ENCODE measurements around the gene FOXL3.
"Not testable (repeated sequence)": the region's sequence is repeated elsewhere in the genome, so short reads cannot be mapped to it uniquely, and the experiment has no call there.

FOXL3 gene

DNA sequence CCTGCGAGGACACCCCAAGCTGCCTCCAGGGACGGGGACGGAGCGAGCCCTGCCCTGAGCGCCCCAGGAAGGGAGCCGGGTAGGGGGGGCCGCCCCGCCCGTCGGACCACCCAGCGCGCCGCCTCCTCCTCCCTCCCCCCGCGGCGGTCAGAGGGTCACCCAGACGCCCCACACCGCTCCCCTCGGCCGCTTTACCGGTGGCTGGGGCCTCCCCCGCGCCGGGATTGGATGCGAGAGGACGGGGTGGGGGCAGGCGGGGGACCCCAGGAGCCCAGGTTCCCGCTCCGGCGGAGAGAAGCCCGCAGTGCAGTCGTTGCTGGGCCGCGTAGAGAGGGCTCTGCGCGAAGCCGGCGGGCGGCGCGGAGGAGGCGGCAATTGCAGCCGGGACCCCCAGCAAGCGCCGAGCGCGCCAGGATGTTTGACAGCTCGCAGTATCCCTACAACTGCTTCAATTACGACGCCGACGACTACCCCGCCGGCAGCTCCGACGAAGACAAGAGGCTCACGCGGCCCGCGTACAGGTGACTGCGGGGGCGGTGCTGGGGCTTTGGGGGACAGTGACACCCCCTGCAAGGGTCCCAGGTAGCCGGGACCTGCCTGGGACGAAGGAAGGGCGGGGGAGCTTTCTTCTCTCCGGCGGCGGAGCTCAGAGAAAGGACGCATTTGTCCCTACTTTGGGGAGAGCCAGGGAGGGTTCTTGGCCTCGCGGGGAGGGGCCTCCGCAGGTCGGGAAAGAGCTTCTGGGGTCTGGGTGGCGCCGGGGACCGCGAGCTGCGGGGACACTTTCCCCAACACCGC is at the start of gene FOXL3:
Gene FOXL3 (plus strand): TSS at position 415 of the 798 bp plus-strand sequence. CDS start 0 bp downstream, at position 415.
- DNase-seq, result no peak

DNA sequence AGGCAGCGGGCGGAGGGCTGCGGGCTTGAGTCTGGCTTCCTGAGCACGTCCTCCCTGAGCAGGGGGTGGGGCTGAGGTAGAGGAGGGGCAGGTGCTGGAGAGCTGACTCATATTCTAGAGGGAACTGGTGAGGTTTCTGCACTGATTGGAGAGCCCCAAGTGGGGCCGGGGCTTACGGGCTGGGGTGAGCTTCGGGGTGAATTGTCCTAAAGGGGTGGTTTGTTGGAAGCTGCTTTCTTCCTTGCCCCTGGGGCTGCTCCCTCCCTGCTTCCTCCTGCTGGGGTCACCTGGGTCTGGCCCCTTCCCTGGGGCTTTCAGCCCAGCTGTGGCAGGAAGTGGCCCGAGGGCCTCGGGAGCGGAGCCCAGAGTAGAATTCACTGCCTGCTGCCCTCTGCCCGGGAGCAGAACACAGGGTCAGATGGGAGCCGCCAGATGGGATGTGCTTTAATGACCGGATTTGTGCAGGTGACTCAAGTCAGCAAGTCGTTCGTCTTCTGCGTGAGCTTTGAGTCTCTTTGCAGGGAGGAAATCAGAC is 49.0 kb upstream of the FOXL3 start:
- no peak for DNase-seq

DNA sequence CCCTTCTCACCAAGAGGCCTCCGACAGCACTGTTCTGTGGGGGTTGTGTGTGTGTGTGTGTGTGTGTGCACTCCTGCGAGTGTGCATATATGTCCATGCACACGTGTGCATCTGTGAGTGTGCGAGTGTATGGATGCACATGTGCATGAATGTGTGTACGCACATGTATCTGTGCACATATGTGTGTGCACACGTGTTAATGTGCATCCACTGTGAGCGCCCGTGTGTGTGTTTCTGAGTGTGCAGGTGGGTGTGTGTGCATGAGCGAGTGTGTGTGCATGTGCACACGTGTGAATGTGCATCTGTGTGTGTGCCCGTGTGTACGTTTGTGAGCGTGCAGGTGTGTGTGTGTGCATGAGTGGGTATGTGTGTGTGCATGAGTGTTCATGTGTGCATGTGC is 48.5 kb upstream of the FOXL3 start:
- no peak for DNase-seq

DNA sequence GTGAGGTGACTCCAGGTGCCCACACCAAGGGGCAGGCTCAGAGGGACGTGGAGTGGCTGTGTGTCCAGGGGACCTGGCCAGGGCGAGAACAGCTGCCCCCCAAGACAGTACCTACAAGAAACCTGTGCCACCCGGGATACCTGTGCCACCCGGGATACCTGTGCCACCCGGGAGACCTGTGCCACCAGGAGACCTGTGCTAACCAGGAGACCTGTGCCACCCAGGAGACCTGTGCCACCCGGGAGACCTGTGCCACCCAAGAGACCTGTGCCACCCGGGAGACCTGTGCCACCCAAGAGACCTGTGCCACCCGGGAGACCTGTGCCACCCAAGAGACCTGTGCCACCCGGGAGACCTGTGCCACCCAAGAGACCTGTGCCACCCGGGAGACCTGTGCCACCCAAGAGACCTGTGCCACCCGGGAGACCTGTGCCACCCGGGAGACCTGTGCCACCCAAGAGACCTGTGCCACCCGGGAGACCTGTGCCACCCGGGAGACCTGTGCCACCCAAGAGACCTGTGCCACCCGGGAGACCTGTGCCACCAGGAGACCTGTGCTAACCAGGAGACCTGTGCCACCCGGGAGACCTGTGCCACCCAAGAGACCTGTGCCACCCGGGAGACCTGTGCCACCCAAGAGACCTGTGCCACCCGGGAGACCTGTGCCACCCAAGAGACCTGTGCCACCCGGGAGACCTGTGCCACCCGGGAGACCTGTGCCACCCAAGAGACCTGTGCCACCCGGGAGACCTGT is 47.0 kb upstream of the FOXL3 start:
- not testable (repeated sequence) for DNase-seq

DNA sequence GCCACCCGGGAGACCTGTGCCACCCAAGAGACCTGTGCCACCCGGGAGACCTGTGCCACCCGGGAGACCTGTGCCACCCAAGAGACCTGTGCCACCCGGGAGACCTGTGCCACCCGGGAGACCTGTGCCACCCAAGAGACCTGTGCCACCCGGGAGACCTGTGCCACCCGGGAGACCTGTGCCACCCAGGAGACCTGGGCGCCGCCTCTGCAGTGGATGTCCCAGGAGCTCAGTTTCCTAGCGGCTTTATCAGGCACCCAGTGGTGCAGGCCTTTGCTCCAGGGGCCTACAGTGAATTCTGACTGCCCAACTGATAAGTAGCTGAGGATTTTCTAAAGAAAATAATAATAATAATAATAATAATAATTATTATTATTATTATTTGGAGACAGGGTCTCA is 46.4 kb upstream of the FOXL3 start:
- DNase-seq, result not testable (repeated sequence)

DNA sequence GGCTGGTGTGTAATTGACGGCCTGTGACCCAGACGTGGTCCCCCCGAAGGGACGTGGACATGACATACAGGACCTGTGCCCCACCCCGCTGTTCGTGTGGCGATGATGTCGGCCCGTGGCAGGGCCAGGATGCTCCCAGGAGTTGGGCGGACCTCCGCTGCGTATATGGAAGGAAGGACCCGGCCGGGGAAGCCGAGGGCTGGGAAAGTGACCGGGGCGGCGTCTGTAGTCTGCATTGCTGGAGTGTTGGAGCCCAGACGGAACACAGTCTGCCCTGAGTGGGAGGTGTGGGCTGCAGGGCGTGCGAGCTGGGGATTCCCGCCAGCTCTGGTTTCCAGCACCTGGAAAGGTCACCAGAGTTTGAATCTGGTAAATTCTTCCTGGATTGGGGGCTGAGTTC is 45.0 kb upstream of the FOXL3 start:
- no peak for DNase-seq

DNA sequence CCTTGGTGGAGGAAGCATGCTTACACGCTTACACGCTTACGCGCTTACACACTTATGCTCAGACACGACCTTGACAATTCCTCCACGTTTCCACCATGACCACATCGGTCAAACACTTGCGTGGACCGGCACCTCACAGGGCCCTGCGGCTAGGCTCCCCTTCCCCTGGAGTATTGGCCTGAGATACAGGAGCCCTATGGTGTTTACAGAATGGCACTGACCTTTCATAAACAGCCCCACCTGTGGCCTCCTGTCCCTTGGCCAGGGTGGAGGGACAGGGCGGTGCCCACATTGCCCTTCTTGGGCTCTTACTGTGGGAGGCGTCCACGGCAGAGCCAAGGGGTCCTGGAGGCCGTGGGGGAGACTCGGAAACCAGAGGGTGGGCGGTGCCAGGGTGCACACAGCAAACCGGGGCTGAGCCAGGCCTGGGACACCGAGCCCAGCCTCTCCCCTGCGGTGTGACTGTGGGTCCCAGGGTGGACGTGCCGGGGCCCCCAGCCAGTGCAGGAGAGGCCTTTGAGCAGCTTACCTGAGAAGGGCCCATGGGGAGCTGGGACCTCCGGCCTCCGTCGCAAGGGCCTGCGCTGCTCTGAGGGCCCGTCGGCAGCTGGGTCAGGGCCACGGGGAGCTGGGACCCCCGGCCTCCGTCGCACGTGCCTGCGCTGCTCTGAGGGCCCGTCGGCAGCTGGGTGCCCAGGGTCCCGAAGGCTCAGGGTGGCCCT is 44.2 kb upstream of the FOXL3 start:
- no peak for DNase-seq

DNA sequence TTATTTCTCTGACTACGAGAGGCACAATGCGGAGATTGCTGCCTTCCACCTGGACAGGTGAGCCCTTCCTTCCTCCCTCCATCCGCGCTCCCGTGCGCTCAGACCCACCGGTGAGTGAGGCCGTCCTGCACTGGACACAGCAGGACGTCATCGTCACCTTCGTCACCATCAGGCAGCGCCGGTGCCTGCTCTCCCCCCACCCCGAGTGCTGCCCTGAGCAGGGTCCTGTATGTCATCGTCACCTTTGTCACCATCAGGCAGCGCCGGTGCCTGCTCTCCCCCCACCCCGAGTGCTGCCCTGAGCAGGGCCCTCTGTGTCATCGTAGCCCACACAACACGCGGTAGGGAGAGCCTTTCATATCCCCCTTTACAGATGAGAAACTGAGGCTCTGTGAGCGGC is 43.5 kb upstream of the FOXL3 start:
- no peak for DNase-seq

DNA sequence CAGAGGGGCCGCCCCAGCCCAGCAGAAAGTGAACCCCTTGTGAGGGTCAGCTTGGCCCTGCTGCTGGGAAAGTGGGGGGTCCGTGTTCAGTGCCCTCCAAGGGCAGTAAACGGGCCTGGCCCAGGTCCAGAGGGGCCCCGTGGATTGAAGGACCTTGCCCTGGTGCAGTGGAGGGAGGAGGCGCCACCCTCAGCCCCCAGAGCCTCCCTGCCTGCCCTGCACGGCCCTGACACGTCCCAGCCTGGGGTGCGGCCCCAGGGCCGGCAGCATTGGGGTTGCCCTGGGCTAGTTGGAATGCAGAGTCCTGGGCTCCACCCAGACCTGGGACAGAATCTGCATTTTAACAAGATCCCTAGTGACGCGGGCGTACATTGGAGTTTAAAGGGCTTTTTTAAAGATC is 42.8 kb upstream of the FOXL3 start:
- no peak for DNase-seq

DNA sequence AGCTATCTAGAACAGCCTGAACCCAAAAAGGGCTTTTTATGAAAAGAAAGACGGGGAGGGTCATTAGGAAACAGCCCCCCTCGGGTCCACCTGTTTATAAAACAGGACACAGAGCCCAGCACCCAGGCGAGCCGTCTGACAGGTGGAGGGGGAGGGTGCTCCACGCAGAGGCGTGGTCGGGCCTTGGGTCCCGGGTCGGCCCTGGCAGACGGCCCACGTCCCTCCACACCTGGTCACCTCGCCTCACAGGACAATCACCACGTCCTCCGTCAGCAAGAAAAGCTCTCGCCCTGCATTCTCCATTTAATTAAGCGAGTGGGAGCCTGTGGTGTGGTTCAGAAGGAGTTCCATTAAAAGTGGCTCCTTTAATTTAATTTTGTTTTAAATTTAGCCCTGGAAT is 42.3 kb upstream of the FOXL3 start:
- no peak for DNase-seq

DNA sequence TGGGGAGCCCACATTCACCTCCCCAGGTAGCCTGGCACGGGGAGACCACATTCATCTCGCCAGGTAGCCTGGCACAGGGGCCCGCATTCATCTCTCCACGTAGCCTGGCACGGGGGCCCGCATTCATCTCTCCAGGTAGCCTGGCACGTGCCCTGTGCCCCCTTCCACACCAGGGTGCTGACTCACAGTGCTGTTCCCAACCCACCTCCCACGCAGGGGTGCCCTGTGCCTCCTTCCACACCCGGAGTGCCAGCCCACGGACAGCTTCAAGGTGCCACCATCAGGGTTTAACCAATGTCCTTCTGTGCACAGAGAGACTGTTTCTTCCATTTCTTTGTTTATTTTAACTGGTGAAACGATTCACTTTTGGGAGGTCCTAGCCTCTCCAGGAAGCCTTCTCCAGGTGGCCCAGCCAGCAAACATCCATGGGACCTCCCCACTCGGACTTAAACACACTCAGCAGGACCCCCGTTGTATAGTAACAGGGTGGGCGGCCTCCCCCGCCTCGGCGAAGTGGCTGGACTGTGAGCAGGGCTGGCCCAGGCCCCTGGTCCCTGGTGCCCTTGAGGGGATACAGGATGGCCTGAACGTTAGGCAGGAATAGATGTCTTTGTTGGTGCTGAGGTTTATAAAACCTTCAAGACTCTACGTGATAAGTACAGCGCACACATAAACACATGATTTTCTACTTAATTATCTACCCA is 41.1 kb upstream of the FOXL3 start:
- no peak for DNase-seq

DNA sequence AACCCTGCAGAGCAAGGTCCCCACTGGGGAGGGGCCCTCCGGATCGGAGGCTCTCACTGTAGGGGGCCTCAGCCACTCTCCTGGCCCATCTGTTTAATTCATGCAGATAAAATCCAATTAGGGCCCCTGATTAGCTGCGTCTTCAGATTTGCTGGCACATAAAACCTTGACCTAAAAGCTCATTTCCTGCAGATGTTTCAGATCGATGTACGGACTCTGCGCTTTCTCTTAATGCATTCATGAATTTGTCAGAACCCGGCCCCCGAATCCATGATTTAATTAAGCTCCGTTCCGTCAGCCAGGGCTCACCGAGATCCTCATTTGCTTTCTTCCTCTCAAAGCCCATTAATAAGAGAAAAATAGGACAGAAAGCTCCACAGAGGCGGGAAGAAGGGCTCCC is 40.0 kb upstream of the FOXL3 start:
- no peak for DNase-seq

DNA sequence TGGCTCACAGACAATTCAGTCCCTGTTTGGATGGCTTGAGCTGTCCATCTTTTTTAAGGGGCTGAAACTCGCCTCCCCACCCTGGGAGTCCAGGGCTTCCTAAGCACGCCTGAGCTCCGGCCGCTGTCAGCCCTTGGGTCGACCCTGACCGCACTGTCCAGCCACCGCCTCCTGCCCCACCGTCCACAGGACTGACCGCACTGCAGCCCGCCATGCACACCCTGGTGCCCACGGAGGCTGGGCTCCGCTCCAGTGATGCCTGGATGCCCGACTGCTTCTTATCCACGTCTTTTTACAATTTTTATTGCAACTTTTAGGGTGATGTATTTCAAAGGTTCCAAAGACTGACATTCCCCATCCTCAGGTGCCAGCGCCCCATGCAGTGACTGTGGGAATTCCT is 39.4 kb upstream of the FOXL3 start:
- DNase-seq, result no peak

DNA sequence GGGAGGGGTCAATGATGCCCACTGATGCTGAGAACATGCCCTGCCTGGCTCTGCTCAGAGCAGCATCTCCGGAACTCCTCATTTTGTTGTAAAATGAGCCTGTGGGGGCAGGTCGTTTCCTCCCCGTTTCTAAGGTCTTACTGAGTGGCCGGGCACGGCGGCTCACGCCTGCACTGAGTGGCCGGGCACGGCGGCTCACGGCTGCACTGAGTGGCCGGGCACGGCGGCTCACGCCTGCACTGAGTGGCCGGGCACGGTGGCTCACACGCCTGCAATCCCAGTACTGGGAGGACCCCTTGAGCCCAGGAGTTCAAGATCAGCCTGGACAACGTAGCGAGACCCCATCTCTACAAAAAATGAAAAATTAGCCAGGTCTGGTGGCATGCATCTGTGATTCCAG is 39.0 kb upstream of the FOXL3 start:
- no peak for DNase-seq

DNA sequence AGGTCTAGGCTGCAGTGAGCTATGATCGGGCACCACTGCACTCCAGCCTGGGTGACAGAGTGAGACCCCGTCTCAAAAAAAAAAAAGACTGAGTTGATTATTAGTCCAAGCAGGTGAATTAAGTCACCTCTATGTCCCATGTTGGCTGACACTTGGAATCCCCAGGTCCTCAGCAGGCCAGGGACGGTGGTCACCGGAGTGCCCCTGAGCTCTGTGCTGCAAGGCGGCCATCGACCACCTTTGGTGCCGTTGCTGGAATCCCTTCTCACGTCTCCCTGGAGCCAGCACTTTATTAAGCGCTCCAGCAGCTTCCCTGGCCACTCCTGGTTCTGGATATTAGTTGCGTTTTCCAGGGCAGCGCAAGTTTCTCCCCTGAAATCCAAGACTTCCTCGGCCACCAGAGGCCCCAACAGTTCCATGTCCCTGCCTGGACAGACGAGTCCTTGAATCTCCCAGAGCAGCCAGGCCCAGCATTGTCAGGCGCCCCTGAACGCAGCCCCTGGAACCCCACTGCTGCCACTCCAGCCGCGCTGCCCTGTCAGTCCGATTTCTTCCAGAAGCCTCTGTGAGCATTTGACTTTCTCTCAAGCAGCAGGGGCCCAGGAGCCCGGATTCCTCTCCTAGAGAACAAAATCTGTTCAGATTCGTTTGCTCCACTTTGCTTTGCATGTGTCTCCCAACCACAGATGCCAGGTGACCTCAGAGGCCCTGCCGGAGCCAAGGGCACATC is 38.4 kb upstream of the FOXL3 start:
- no peak for DNase-seq

DNA sequence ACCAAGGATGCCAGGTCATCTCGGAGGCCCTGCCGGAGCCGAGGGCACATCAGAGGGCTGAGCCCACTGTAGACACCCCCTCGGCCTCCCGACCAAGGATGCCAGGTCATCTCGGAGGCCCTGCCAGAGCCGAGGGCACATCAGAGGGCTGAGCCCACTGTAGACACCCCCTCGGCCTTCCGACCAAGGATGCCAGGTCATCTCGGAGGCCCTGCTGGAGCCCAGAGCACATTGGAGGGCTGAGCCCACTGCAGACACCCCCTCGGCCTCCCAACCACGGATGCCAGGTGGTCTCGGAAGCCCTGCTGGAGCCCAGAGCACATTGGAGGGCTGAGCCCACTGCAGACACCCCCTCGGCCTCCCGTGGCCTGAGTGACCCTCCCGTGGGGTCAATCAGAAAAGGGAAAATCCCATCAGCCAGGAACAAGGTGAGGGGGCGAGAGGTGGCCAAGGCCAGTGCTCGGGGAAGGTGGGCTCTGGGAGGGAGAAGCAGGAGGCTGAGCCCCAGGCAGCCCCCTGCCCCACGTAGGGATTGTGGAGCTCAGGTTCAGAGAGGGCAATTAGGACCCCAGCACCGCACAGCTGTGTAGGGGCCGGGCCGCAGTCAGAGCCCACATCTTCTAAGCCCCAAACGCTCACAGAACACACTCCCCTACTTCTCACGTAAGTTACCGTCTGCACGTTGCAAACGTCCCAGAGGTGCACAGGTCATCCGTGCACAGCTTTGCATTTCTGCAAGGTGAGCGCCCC is 37.6 kb upstream of the FOXL3 start:
- DNase-seq, result no peak

DNA sequence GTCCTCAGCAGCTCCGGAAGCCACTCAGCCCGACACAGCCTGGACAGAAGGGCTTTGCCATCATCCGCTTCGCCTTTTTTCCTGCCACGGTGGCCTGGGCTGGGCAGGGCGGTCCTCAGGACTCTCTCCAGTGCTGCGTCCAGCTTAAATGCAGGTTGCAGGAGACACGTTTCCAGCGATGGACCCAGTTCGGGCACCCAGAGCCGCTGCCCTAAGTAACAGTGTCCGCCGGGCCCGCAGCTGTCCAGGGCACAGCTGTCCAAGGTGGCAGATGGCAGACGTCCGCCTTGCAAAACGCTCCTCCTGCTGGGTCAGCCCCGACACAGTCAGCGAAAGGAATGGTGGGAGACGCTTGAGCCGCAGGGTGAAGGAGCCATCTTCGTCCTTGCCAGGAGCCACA is 37.0 kb upstream of the FOXL3 start:
- DNase-seq, result no peak

DNA sequence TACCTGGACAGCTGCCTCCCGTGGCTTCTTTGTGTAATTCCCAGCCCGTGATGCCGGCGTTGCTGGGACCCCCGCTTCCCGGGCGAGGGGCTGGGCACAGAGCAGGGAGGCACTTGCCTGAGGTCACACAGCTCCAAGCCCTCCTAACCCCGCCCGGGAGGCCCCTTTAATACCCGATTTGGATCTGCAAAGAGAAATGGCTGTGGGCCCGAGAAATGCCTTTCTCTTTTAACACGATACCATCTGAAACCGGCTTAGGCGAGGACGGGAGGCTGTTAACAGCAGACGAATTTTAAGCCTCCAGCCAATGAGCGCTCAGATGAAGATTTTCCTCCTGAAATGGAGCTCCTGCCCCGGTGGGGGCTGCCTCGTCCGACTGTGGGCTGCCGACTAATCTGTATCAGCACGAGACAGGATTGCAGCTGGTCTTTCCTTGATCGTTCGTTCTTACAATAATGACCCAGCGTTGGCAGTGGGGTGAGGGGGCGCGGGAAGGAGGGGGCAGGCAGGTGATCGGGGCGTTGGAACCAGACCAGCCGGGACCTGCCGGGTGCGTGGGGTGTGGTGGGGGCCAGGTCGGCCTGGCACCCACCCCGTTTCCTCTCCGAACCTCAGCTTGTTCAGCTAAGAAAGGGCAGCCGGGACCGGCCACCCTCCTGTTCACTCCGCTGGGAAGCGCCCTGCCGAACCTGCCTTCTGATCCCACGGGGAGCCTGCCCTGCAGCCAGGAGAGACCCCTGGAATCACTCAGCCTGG is 36.2 kb upstream of the FOXL3 start:
- DNase-seq, result no peak

DNA sequence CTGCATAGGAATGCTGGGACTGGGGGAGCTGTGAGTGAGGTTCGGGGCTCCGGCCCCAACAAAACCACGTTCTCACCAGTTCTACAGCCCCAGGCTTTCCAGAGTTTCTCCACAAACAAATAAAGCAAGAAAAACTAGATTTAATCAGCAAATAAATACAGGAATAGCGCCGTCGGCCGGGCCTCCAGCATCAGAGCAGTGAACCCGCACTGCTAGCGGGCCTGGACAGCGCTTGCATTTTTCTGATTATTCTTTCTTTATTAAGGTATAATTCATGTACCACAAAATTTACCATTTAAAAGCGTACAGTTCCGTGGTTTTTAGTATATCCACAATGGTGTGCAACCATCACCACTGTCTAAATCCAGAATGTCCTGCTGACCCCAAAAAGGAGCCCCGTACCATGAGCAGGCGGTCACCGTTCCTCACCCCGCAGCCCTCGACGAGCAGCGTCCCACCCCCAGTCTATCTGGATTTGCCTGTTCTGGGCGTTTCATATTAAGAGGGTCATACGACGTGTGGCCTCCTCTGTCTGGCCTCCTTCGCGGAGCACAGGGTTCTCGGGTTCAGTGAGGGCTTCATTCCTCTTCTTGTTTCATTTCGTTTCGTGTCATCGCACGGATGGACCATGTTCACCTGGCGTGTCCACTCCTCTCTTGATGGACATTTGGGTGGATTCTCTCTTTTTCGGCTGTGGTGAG is 35.5 kb upstream of the FOXL3 start:
- DNase-seq, result no peak

DNA sequence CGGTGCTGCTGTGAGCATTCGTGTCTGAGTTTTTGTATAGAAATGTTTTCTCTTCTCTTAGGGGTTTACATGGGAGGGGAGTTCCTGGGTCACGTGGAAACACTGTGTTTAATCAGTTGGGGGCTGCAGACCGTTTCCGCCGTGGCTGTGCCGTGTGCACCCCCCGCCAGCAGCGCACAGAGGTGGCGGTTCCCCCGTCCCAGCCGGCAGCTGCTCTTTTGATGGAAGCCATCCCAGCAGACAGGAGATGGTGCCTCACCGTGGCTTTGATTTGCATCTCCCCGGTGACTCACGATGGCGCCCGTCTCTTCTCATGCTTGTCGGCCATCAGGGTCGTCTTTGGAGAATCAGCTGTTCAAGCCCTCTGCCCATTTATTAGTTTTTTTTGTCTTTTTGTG is 34.9 kb upstream of the FOXL3 start:
- no peak for DNase-seq
